D721Med (cell line): ENCODE measurements around the gene BACE1.

ENCODE experiments used
- DNase-seq: peaks from one replicate; pipeline ENCODE4 v3.0.0; 2011; ENCODE audit warnings: low spot score; ENCODE audit not compliant: insufficient read length
- FAIRE-seq: peaks from 2 replicates; lab custom pipeline; 2011; peaks lifted over from hg19 to GRCh38; lab: Jason Lieb, UNC
- CTCF ChIP-seq: IDR thresholded peaks from 2 replicates; pipeline ENCODE4 v1.5.1; 2012; ENCODE audit warnings: mild to moderate bottlenecking, control low read depth; ENCODE audit not compliant: insufficient read depth; ENCODE audit errors: missing control alignments

BACE1 gene

GRCh38 chr11:117289795-117290194 is 26.3 kb downstream of the BACE1 start:
- FAIRE-seq (no peak), DNase-seq (no peak)
- TF ChIP-seq CTCF: no peak

GRCh38 chr11:117287668-117288067 is 28.4 kb downstream of the BACE1 start:
- no peak for DNase-seq
- TF ChIP-seq CTCF: no peak
- no peak for FAIRE-seq

- FAIRE-seq: no peak
- TF ChIP-seq CTCF: no peak
- no peak for DNase-seq
These were observed 29.5 kb downstream of the BACE1 start for GRCh38 chr11:117286588-117286987.

GRCh38 chr11:117284053-117284452 is 32.0 kb downstream of the BACE1 start:
- peak; percentile 98 for FAIRE-seq
- DNase-seq: no peak
- no peak for TF ChIP-seq CTCF

- DNase-seq (no peak), FAIRE-seq (no peak)
- TF ChIP-seq CTCF: no peak
These were observed 33.1 kb downstream of the BACE1 start for GRCh38 chr11:117282956-117283355.

GRCh38 chr11:117281869-117282268 is 34.2 kb downstream of the BACE1 start:
- TF ChIP-seq CTCF: no peak
- DNase-seq: no peak
- FAIRE-seq: no peak

GRCh38 chr11:117281159-117281558 is 34.9 kb downstream of the BACE1 start:
- TF ChIP-seq CTCF: no peak
- FAIRE-seq (no peak), DNase-seq (no peak)
